HG02885 (cell line): ENCODE data around the gene TNNI2.

Experiments
- ATAC-seq: cut with Tn5 transposase; IDR thresholded peaks from one replicate; pipeline ENCODE4 v1.9.1; 2021; ENCODE audit warnings: mild to moderate bottlenecking; ENCODE audit not compliant: unreplicated experiment, poor library complexity

The TNNI2 gene

GRCh38 chr11:1820463-1821325 lies 18.1 kb upstream of the TNNI2 start:
- no peak for ATAC-seq

- ATAC-seq: no peak
Observed at GRCh38 chr11:1821562-1821961, 17.2 kb upstream of the TNNI2 start.

DNA sequence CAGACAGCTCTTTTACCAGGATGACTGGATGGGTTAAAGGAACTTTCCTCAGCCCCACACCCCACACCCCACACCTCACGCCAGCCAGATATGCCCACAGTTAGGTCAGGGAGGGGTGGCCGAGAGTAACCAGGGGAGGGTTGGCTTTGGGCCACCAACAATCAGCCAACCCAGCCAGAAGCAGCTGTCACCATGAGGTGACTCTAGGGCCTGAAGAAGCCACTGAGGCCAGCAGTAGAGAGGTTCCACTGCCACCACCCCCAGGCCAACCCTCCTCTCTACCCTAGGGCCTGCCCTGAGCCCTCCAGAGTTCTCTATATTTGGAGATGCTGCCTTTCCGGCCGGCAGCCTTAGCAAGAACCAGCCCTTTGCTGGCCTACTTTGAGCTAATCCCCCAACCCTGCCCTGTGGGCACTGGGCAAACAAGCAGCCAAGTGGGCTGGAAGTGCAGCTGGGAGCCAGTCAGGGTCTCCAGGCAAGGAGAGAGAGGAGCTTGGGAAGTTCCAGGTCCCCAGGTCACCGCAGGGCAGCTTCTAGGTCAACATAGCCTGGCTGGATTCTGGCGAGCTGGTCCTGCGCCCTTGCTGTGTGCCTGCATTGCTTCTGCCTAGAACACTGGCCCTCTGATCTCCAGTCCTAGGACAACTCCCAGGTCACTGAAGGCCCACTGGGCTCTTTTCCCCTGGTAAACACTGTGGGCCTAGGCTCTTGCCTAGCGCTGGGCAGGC lies 16.0 kb upstream of the TNNI2 start:
- no peak for ATAC-seq

DNA sequence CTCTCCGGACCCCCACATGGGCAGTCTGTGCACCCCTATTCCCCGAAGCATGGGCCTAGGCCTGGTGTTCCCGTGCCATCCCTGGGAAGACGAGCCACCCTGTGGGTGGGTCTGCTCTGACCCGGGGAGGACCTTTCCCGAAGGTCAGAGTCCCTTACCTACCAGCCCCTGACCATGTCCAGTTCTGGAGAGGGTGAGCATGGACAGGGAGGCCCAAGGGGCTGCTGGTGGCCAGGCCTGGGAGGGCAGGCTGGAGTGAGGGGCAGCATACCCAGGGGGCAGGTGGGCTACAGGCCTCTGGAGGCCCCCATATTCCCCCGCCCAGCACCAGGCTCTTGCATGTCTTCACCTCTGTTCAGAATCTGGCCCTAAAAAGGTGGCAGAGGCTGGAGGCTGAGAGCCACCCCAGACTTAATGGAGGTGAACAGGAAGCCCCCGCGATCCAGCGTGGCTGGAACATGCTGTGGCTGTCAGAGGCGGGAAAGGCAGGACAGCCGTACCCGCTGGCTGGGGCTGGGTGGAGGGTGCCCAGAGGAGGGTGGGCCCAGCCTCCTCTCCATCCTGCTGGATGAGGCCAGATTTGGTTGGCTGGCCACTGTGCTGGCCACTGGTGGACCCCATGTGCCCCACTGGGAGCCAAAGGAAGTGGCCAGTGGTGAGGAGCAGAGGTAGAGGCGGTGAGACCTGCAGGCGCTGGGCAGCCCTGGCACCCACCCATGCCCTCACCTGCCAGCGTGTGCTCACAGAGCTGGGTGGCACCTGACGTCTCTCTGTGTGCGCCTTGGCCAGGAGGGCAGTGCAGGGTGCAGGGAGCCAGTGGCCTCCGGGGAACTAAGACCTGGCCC lies 15.2 kb upstream of the TNNI2 start:
- ATAC-seq: no peak

- no peak for ATAC-seq
Observed at GRCh38 chr11:1824221-1825038, 14.4 kb upstream of the TNNI2 start.

GRCh38 chr11:1825039-1825740 lies 13.6 kb upstream of the TNNI2 start:
- ATAC-seq: no peak

GRCh38 chr11:1825785-1826451 lies 12.9 kb upstream of the TNNI2 start:
- no peak for ATAC-seq

- ATAC-seq: no peak
Observed at GRCh38 chr11:1826552-1827094, 12.2 kb upstream of the TNNI2 start.

GRCh38 chr11:1827095-1827813 lies 11.5 kb upstream of the TNNI2 start:
- no peak for ATAC-seq

- no peak for ATAC-seq
Observed at GRCh38 chr11:1827931-1828330, 10.8 kb upstream of the TNNI2 start.

GRCh38 chr11:1828542-1828941 lies 10.2 kb upstream of the TNNI2 start:
- ATAC-seq: no peak

GRCh38 chr11:1829039-1829820 lies 9.6 kb upstream of the TNNI2 start:
- no peak for ATAC-seq

GRCh38 chr11:1830004-1830321 lies 8.8 kb upstream of the TNNI2 start:
- no peak for ATAC-seq

DNA sequence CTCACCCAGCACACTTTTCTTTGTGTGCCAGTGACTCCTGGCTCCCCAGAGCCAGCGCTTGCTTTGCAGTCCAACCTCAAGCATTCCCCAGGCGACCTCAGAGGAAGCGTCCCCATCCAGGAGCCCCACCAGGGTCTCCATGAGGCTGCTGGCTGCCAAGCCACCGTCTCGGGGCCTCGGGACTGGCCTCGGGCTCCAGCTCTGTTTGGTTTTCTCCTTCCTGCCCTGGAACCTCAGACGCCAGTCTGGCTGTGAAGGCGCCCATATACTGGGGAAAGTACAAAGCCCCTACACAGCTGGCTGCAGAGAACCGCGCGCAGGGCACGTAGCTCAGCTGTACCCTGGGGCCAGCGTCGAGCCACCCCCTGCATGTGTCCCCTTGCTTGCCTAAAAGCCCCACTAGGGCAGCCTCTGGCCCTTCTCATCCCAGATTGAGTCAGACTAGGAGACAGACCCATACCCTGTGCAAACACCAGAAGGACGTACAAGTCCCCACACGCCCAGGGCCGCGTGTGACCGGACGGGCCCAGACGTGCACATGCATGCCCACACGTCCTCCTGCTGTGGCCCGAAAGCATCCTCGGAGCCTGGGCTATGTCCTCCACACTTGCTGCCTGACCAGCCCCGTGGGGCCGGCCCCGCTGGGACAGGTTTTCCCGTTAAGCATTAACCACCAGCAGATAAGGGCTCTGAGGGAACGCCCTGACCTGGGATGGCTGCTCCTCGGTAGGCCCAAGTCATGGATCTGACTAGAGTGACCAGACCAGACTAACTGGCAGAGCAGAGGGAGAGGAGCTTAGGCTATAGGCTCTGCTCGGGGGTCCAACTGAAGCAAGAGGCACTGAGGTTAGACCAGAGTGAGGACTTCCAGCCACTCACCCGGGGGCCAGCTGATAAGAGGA lies 8.2 kb upstream of the TNNI2 start:
- ATAC-seq: no peak

GRCh38 chr11:1831338-1832210 lies 7.2 kb upstream of the TNNI2 start:
- no peak for ATAC-seq
